ENCODE measurements around the gene MVB12B. TPM values are rescaled to one million over a fixed set of nuclear protein-coding genes. Genes with fewer than 3 reads are reported as not detected.
A peak's percentile ranks its signal among the peaks of the same experiment; 100 is the strongest.

Gene MVB12B
- total and polyA plus RNA-seq, 10 donors: 2.8 to 52.4 (median 34.8) TPM

DNA sequence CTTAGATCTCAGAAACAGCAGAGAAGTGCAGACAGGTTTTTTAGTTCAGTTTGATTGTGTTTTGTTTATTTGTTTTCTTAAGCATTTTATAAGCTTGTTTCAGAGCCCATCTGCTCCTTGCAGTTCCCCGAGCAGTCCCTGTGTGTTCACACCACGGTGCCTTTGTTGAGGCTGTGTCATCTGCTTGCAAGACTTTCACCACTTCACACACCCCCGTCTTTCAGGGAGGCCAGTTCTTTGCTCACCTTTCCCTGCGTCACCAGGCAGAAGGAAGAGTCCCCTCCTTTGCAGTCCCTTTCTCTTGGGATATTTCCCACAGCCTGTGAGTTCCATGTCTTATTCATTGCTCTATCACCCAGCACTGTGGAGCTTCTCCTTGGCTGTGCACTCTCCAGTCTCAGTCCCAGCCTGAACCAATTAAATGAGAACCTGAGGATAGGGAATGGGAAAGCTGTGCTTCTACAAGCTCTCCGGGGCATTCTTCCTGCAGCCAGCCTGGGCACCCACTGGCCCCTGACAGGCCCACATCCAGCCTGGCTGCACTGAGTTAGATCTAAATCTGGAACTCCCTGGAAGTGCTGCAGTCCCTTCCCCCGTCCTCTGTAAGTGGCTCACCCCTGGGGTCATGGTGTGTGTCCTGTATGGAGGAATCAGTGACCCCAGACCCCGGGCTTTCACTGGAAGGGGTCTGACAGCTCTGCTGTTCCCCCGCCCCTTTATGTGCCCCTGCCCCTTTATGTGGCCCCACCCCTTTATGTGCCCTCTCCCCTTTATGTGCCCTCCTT, 5.5 kb downstream of the MVB12B start:
- peak overlapping the region in 4 of 8 donors; percentile 33 to 89 (median 79) for H3K27ac ChIP-seq
- intact Hi-C loops (cut with DNase I; ENCODE audit: low total_unique reads): no loop called here
- H3K36me3 ChIP-seq: no peaks in the 10 kb centered on the region

DNA sequence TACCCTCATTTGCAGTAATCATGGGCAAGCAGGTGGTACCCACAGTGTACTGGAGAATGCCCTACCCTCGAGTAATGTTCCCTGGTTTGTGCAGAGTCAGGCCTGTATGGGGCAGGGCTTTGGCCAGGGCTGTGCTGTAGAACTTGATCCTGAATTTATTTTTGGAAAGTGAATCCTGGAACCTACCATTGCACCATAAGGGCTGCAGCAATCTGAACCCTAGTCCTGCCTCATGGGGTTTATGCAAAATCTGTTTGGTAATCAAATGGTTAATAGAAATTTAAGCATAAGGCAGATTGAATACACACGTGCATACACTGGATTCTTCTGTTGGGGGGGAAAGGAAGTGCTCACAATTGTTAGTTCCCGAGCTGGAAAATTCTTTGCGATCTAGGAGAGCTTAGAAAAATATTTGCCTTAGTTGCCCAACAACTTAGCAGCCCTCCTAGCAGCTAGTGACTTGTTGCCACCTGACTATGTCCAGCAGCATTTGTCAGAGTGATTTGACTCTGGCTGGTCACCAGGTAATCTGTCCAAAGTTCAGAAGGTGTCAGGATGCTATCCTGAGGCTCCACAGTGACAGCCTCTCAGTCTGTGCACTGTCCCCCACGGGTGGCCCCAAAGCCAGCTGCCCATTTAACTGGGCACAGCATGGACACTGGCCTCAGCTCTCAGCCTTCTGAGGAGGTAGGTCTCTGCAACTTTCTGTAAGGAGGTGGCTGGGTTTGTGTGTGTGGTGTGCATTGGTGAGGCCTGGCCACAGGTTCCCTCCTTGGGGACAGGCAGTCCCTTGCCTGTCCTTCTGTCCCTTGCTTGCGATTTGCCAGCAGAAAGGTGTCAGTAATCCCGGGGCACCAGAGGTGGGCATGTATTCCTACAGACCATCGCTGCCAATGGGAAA, 8.3 kb downstream of the MVB12B start:
- intact Hi-C loops (cut with DNase I; ENCODE audit: low total_unique reads): no loop called here
- no peak for DNase-seq
- Histone ChIP-seq H3K9me3 (no peaks in the 10 kb centered on the region), H3K4me1 (peaks cover 8 to 100% (median 64%) of the 10 kb centered on the region in 6 donors), H3K36me3 (no peaks in the 10 kb centered on the region), H3K27me3 (replicated peaks in 1 of 7) (no peaks in the 10 kb centered on the region), H3K27ac (peak overlapping the region in 5 of 8 donors; percentile 6 to 68 (median 56)), H3K4me3 (no peak overlapping the region)
- WGBS, 5 donors: 51 to 64% (median 56%) methylated on average over 7 to 8 of the region's 8 CpGs
- TF ChIP-seq POLR2AphosphoS5 (IDR thresholded peaks at IDR 0.05): no peak
- no peak for TF ChIP-seq POLR2A (IDR thresholded peaks at IDR 0.05)
- TF ChIP-seq, protein P1, sequence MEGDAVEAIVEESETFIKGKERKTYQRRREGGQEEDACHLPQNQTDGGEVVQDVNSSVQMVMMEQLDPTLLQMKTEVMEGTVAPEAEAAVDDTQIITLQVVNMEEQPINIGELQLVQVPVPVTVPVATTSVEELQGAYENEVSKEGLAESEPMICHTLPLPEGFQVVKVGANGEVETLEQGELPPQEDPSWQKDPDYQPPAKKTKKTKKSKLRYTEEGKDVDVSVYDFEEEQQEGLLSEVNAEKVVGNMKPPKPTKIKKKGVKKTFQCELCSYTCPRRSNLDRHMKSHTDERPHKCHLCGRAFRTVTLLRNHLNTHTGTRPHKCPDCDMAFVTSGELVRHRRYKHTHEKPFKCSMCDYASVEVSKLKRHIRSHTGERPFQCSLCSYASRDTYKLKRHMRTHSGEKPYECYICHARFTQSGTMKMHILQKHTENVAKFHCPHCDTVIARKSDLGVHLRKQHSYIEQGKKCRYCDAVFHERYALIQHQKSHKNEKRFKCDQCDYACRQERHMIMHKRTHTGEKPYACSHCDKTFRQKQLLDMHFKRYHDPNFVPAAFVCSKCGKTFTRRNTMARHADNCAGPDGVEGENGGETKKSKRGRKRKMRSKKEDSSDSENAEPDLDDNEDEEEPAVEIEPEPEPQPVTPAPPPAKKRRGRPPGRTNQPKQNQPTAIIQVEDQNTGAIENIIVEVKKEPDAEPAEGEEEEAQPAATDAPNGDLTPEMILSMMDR (IDR thresholded peaks at IDR 0.05 in 8 of 11, conservative IDR thresholded peaks at IDR 0.05 in 3 of 11): no peak

More for the DNA sequence above, 5.5 kb downstream of the MVB12B start:
- no peak for DNase-seq
- 60 to 72% (median 68%) methylated on average over 8 of the region's 8 CpGs for WGBS, 5 donors
- no peaks in the 10 kb centered on the region for H3K27me3 ChIP-seq (replicated peaks in 1 of 7)
- no peaks in the 10 kb centered on the region for H3K9me3 ChIP-seq
- no peak overlapping the region for H3K4me3 ChIP-seq
- peaks cover 10 to 100% (median 73%) of the 10 kb centered on the region in 6 donors for H3K4me1 ChIP-seq
- TF ChIP-seq POLR2AphosphoS5 (IDR thresholded peaks at IDR 0.05): no peak

DNA sequence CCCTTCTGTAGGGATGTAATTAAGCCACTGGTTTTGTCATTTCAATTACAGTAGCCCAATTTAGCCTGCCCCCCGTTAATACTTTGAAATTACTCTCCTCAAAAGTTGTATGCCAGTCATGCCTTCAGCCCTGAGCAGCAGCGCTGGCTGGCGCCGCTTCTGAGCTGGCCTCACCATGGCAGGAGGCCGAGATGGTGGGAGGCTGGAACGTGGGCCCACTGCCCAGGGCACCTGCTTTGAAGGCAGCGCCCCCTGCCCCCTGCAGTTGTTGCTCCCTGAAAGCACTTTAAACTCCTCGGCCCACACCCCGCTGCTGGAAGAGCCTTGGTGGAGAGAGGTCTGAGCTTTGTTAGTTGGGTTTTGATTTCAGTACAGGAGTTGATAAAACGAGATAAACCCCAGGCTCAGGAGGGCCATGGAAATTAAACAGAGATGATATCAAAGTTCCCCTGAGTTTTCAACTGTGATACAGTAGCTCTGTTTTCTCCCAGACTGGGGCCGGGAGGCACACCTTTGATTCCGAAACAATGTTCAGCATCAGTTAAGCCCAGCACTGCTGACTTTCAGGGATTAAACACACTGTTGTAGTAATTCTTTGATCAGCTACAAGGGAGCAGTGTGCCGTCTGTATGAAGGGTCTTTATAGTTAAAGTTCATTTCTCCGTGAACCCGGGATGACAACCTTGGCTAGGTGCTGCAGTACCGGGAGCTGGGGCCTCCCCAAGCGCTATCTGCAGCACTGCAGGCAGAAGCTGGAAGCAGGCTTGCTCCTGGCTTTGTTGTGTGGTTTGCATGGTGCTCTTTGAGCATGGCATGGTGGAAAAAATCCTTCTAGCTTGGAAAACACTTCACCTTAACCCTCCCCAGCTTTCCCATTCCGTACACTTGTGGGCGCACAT, 9.5 kb downstream of the MVB12B start:
- DNase-seq: no peak
- peak overlapping the region in 5 of 8 donors; percentile 6 to 68 (median 56) for H3K27ac ChIP-seq
- WGBS, 5 donors: 76 to 92% (median 90%) methylated on average over 16 to 19 of the region's 19 CpGs
- TF ChIP-seq POLR2A (IDR thresholded peaks at IDR 0.05) (no peak), POLR2AphosphoS5 (IDR thresholded peaks at IDR 0.05) (no peak)
- TF ChIP-seq, protein P1 (IDR thresholded peaks at IDR 0.05 in 8 of 11, conservative IDR thresholded peaks at IDR 0.05 in 3 of 11): no peak
- peaks cover 0 to 9% (median 8%) of the 10 kb centered on the region in 6 donors for H3K36me3 ChIP-seq
- H3K4me3 ChIP-seq: no peak overlapping the region
- intact Hi-C loops (cut with DNase I; ENCODE audit: low total_unique reads): no loop called here
- peaks cover 8 to 90% (median 56%) of the 10 kb centered on the region in 6 donors for H3K4me1 ChIP-seq
- no peaks in the 10 kb centered on the region for H3K27me3 ChIP-seq (replicated peaks in 1 of 7)
- no peaks in the 10 kb centered on the region for H3K9me3 ChIP-seq

DNA sequence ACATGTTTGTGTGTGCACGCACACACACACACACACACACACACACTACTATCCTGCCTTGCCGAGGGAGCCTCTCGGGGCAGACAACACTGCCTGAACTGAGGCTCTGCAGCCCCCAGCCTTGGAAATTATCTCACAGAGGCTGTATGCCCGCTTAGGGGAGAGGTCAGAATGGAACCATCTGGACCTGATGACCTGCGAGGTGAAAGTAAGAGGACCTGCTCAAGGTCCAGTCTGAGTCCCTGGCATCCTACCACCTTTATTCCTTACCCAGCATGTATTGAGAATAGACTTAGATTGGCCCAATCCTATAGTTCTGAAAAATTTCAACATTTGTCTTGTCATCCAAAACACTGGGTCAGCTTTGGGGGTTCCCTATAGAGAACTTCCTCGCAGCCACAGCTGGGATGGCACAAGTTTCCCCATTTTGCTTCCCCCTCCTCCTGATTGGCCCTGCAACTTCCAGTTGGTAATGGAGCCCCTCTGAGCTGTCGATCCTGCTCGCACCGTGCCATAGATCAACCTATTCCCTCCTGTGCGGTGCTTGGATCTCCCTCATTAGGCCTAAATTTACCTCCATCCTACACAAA, 10.2 kb downstream of the MVB12B start:
- H3K27ac ChIP-seq: peak overlapping the region in 4 of 8 donors; percentile 35 to 68 (median 59)
- no peaks in the 10 kb centered on the region for H3K9me3 ChIP-seq
- peaks cover 8 to 82% (median 49%) of the 10 kb centered on the region in 6 donors for H3K4me1 ChIP-seq
- H3K36me3 ChIP-seq: peaks cover 0 to 16% (median 15%) of the 10 kb centered on the region in 6 donors
- intact Hi-C loops (cut with DNase I; ENCODE audit: low total_unique reads): no loop called here
- no peak overlapping the region for H3K4me3 ChIP-seq
- no peak for TF ChIP-seq POLR2AphosphoS5 (IDR thresholded peaks at IDR 0.05)
- TF ChIP-seq, protein P1 (IDR thresholded peaks at IDR 0.05 in 8 of 11, conservative IDR thresholded peaks at IDR 0.05 in 3 of 11): no peak
- no peak for TF ChIP-seq POLR2A (IDR thresholded peaks at IDR 0.05)
- DNase-seq: no peak
- H3K27me3 ChIP-seq (replicated peaks in 1 of 7): no peaks in the 10 kb centered on the region
- WGBS, 5 donors: 67 to 81% (median 77%) methylated on average over 10 of the region's 10 CpGs
